Memory B cell (primary cell): ENCODE measurements around the gene C8A.

ENCODE experiments used
- ATAC-seq: fragments of 150-1000 bp; cut with Tn5 transposase; 2 replicates; pipeline ENCODE4 v1.10.0; 2021; ENCODE audit warnings: low read depth, mild to moderate bottlenecking, moderate library complexity
- DNase-seq, 2 donors: peaks; one replicate each; pipeline ENCODE4 v3.0.0; 2022; ENCODE audit warnings: low spot score in 2 of 2
- H3K27ac Mint-ChIP-seq: one replicate; pipeline ENCODE4 v1.8.0; 2022; ENCODE audit warnings: mild to moderate bottlenecking, moderate library complexity, mixed read lengths
- H3K27me3 Mint-ChIP-seq: one replicate; pipeline ENCODE4 v1.8.0; 2022; ENCODE audit warnings: mixed read lengths
- H3K36me3 Mint-ChIP-seq: one replicate; pipeline ENCODE4 v1.8.0; 2022; ENCODE audit warnings: mild to moderate bottlenecking, mixed read lengths
- H3K4me1 Mint-ChIP-seq: one replicate; pipeline ENCODE4 v1.8.0; 2022; ENCODE audit warnings: mixed read lengths
- H3K4me3 Mint-ChIP-seq: one replicate; pipeline ENCODE4 v1.8.0; 2022; ENCODE audit warnings: mild to moderate bottlenecking, moderate library complexity, mixed read lengths
- H3K9me3 Mint-ChIP-seq: one replicate; pipeline ENCODE4 v1.8.0; 2022; ENCODE audit warnings: mixed read lengths

C8A gene

DNA sequence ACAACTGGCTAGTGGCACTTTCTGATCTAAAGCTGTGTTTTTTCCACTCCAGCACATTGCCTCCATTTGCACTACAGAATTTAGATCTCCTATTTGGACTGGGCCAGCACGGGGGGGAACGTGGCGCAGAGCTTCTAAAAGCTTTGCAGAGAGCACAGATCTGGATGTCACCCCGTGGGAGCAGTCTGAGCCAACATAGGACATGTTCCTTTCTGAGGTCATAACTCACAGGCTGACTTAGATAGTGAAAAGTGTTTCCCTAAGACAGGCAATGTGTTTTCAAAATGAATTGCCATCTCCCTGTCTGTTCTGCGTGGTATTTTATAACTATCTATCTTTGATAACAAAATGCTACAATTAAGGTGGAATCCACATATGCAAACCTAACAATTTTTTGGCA, 3.7 kb upstream of the C8A start:
- no peak for DNase-seq
- no peaks in the 10 kb centered on the region for H3K4me1 Mint-ChIP-seq

DNA sequence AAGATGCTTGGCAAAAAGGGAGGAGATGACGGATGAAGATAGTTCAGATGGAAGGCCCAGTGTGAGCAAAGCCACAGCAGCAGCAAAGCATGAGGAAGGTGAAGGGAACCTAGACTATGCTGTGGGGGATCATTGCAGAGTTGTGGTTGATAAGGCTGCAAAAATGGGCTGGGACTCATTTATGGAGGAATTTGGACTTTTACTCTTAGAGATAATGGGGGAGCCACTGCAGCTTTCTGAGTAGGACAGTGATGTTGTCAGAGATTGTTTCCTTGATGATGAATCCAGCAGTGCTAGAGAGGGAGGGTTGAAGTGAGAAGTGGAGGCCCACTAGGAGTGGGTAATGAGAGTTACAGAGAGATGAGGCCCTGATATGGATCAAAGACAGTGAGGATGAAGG, 2.1 kb upstream of the C8A start:
- ATAC-seq (no peak), DNase-seq (no peak)
- Mint-ChIP-seq H3K4me1 (no peaks in the 10 kb centered on the region), H3K36me3 (no peaks in the 10 kb centered on the region), H3K27ac (no peak overlapping the region), H3K27me3 (peaks cover 11% of the 10 kb centered on the region), H3K4me3 (no peak overlapping the region), H3K9me3 (no peaks in the 10 kb centered on the region)

More for the DNA sequence above, 3.7 kb upstream of the C8A start:
- ATAC-seq, result no peak
- Mint-ChIP-seq H3K4me3 (no peak overlapping the region), H3K9me3 (no peaks in the 10 kb centered on the region), H3K27me3 (peaks cover 11% of the 10 kb centered on the region), H3K36me3 (no peaks in the 10 kb centered on the region), H3K27ac (no peak overlapping the region)

DNA sequence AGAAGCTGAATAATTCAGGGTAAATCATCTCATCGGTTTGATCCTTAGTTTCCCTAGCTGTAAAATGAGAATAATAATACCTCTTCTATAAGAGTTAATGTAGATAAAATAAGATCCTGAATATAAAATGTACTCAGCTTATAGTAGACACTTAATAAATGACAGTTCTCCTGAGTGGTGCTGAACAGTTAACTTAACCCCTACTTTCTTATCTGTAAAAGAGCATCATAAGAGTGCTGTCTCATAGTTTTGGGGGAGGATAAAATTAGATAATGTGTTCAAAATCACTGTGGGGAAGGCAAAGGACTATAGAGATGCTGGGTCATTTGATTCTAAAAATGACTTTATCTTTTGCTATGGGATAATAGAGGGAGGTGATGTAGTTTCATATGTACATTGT, 593 bp downstream of the C8A start:
- H3K9me3 Mint-ChIP-seq, result no peaks in the 10 kb centered on the region

DNA sequence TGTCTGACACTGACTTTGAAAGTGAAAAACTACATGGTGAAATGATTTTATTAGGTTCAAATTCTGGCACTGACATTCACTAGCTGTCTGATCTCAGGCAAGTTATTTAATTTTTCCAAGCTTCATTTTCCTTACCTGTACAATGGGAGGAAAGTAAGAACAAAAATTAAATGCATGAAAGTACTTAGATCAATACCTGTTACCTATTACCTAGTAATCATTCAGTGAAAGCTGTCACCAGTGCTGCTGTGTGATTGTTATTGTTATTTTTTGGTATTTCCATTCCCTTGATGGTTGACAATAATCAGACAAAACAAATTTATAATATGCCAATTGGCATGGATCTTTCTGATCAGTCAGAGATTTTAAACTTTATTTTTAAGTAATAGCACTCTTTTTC, 1.6 kb downstream of the C8A start:
- Mint-ChIP-seq H3K27me3 (peaks cover 12% of the 10 kb centered on the region), H3K4me1 (no peaks in the 10 kb centered on the region), H3K4me3 (no peak overlapping the region), H3K36me3 (no peaks in the 10 kb centered on the region), H3K27ac (no peak overlapping the region), H3K9me3 (peaks cover 2% of the 10 kb centered on the region)
- DNase-seq (no peak), ATAC-seq (no peak)

More for the DNA sequence above, 593 bp downstream of the C8A start:
- Mint-ChIP-seq H3K36me3 (no peaks in the 10 kb centered on the region), H3K4me3 (no peak overlapping the region), H3K4me1 (no peaks in the 10 kb centered on the region), H3K27me3 (peaks cover 9% of the 10 kb centered on the region), H3K27ac (no peak overlapping the region)
- no peak for DNase-seq
- no peak for ATAC-seq

DNA sequence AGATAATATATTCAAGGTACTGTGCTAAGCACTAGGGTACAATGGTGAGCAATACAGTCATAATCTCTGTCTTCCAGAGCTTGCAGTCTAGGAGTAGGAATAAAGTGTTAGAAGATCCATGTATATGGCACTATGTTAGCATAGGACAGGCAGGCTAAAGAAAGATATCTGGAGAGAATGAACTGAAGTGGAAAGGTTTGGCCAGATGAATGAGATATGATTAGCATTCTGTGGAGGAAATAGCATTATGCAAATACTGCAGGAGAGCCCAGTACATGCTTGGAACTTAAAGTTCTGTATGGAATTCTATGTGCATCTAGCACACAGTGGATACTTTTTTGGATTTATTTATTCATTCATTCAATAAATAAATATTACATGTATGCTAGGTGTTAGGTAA, 4.7 kb downstream of the C8A start:
- Mint-ChIP-seq H3K27ac (no peak overlapping the region), H3K9me3 (peaks cover 2% of the 10 kb centered on the region), H3K4me3 (no peak overlapping the region), H3K4me1 (no peaks in the 10 kb centered on the region), H3K36me3 (no peaks in the 10 kb centered on the region), H3K27me3 (peaks cover 6% of the 10 kb centered on the region)
- DNase-seq, result no peak
- ATAC-seq, result no peak

DNA sequence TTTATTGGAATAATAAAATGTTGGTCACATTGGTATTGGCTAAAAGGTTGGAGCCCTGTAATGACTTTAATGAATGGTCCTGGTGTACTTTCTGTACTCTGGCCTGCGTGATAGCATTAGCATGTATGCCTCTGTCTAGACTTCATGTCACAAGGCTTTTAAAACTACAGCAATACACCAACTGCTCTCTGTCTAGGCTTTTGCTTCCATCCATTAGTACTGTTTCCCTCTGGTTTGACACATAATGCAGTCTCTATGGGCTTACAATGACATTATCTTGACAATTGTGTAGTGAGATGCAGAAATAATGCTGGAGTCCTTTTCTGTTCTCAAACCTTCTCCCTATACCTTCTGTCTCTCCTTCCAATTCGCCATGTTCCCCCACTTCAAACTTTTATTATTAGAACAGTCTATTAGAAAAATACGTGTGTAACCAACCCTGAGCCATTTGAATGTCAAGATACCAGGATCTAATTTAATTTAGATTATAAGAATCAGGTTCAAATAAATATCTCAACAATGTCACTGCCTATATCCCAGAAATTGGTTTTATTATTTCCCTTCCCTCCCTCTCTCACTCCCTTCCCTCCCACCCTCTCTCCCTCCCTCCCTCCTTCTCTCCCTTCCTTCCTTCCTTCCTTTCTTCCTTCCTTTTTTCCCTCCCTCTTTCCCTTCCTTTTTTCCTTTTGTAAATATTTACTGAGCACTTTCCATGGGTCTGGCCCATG, 8.8 kb downstream of the C8A start:
- H3K4me1 Mint-ChIP-seq, result no peaks in the 10 kb centered on the region
- H3K27me3 Mint-ChIP-seq, result peaks cover 5% of the 10 kb centered on the region
- H3K4me3 Mint-ChIP-seq, result no peak overlapping the region
- DNase-seq, result no peak
- ATAC-seq, result no peak
- H3K36me3 Mint-ChIP-seq, result no peaks in the 10 kb centered on the region
- peaks cover 2% of the 10 kb centered on the region for H3K9me3 Mint-ChIP-seq
- H3K27ac Mint-ChIP-seq, result no peak overlapping the region

DNA sequence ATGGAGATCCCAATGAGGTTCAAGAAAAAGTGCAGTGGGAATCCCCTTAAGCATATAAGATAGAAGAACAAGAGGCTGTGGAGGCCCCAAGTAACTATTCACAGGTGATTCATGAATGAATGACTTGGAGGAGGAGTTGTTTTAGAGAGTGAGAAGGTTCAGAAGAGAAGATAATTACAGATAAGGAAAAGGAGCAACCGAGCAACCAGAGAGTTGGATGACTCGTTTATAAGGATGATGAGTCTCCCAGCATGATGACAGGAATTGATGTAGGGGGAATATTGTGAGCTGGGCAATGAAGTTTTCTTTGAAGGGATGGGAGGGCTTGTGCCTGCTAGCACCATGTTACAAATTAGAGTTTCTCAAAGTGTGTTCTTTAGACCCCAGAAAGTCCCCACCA, 9.8 kb downstream of the C8A start:
- no peak overlapping the region for H3K27ac Mint-ChIP-seq
- peaks cover 6% of the 10 kb centered on the region for H3K27me3 Mint-ChIP-seq
- H3K4me3 Mint-ChIP-seq, result no peak overlapping the region
- H3K9me3 Mint-ChIP-seq, result peaks cover 2% of the 10 kb centered on the region
- H3K4me1 Mint-ChIP-seq, result no peaks in the 10 kb centered on the region
- no peaks in the 10 kb centered on the region for H3K36me3 Mint-ChIP-seq
- no peak for DNase-seq
- ATAC-seq, result no peak

DNA sequence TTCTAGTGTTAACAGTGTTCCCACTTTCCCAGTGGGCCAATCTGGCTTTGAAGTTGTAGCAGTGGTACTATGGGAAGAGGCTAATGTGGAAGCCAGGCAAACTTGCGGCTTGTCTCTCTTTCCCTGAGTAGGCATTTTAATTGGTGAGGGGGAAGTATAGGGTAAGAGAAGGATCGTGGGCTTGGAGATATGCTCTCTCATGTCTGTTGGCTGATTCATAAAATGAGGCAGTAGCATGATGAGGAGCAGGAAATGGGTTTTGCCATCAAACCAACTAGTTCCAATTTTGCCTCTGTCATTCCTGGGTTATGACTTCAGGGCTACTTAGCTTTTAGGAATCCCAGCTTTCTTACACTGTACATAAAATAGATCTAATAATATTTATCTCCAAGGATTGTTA, 12.1 kb downstream of the C8A start:
- Mint-ChIP-seq H3K9me3 (no peaks in the 10 kb centered on the region), H3K4me3 (no peak overlapping the region), H3K27ac (no peak overlapping the region), H3K36me3 (no peaks in the 10 kb centered on the region), H3K27me3 (peaks cover 7% of the 10 kb centered on the region), H3K4me1 (no peaks in the 10 kb centered on the region)
- ATAC-seq (no peak), DNase-seq (no peak)

DNA sequence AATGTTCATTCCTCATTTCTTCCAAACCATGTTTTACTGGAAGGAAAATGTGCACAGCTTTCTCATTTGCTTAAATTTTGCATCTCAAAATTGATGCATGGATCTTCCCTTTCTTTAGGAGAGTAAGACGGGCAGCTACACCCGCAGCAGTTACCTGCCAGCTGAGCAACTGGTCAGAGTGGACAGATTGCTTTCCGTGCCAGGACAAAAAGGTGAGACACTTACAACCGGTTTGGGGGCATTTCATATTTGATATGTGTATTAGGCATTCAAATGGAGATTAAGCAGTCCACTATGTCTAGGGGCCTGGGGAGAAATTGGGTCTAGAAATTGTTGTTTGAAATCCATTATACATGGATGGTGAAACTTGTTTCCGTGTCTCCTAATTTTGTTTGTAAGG, 12.9 kb downstream of the C8A start:
- no peak for ATAC-seq
- Mint-ChIP-seq H3K9me3 (no peaks in the 10 kb centered on the region), H3K4me1 (no peaks in the 10 kb centered on the region)

DNA sequence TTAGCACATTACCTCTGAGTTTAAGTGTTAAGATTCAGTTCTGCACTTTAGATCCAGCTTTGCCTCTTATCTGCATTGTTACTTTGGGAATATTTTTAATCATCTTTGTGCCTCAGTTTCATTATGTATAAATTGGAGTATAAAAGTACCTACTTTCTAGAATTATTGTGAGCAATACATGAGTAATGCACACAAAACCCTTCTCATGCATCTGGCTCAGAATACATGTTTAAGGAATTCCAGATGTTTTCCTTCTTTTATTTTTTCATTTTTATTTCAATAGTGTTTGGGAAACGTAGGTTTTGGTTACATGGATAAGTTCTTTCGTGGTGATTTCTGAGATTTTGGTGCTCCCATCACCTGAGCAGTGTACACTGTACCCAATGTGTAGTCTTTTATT, 14.2 kb downstream of the C8A start:
- no peak overlapping the region for H3K27ac Mint-ChIP-seq
- H3K36me3 Mint-ChIP-seq, result no peaks in the 10 kb centered on the region
- DNase-seq (no peak), ATAC-seq (no peak)
- H3K27me3 Mint-ChIP-seq, result peaks cover 6% of the 10 kb centered on the region
- no peaks in the 10 kb centered on the region for H3K4me1 Mint-ChIP-seq
- H3K4me3 Mint-ChIP-seq, result no peak overlapping the region
- no peaks in the 10 kb centered on the region for H3K9me3 Mint-ChIP-seq

More for the DNA sequence above, 12.9 kb downstream of the C8A start:
- DNase-seq, result no peak
- Mint-ChIP-seq H3K36me3 (no peaks in the 10 kb centered on the region), H3K27ac (no peak overlapping the region), H3K4me3 (no peak overlapping the region), H3K27me3 (peaks cover 7% of the 10 kb centered on the region)

DNA sequence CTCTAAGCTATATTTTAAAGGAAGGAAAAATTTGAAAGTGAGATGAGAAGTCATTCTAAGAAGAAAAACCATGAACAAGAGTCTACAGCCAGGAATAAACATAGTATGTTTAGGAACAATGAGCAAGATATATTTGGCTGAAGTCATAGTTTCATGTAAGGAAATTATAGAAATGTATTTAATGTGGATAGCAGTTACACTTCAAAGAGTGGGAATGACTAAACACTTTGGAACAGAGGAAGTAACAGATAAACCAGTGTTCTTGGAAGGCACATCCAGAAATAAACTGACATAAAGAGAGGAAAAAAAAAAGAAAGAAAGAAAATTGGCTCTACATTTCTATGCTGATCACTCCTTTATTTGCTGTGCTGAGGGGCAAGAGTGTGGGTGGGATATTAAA, 18.0 kb downstream of the C8A start:
- H3K36me3 Mint-ChIP-seq, result no peaks in the 10 kb centered on the region
- no peaks in the 10 kb centered on the region for H3K9me3 Mint-ChIP-seq
- H3K27ac Mint-ChIP-seq, result no peak overlapping the region
- H3K27me3 Mint-ChIP-seq, result peaks cover 12% of the 10 kb centered on the region
- peaks cover 2% of the 10 kb centered on the region for H3K4me1 Mint-ChIP-seq
- ATAC-seq, result no peak
- DNase-seq, result no peak
- no peak overlapping the region for H3K4me3 Mint-ChIP-seq

DNA sequence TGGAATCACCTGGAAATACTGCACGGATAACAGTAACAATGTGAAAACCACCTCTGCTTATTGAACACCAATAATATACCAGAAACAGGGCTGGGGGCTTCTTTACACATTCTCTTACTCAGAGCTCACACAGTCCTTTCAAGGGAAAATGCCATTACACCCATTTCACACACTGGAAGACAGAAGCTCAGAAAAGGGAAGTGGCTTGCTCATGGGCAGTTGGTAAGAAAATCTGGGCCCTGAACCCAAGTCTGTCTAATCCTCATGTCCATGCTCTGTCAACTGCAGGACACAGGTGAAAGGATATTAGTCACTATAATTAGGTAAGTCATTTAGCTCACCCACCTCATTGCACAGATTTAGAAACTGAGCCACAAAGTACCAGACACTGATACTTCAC, 18.6 kb downstream of the C8A start:
- no peak overlapping the region for H3K4me3 Mint-ChIP-seq
- H3K27ac Mint-ChIP-seq, result no peak overlapping the region
- H3K4me1 Mint-ChIP-seq, result peaks cover 2% of the 10 kb centered on the region
- ATAC-seq (no peak), DNase-seq (no peak)
- peaks cover 14% of the 10 kb centered on the region for H3K27me3 Mint-ChIP-seq
- no peaks in the 10 kb centered on the region for H3K9me3 Mint-ChIP-seq
- H3K36me3 Mint-ChIP-seq, result no peaks in the 10 kb centered on the region

DNA sequence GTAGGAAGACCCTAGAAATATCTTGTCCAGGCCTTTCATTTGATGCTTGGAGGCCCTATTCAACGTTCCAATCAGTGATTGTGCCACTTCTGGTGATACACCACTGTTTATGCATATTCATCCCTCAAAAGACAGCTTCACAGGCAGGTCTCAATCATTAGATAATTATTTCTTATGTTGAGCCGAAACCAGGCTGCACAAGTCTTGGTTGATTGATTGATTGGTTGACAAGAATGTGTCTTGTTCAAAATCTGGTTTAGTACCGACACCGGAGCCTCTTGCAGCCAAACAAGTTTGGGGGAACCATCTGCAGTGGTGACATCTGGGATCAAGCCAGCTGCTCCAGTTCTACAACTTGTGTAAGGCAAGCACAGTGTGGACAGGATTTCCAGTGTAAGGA, 20.1 kb downstream of the C8A start:
- Mint-ChIP-seq H3K36me3 (no peaks in the 10 kb centered on the region), H3K27me3 (peaks cover 14% of the 10 kb centered on the region), H3K27ac (no peak overlapping the region), H3K9me3 (no peaks in the 10 kb centered on the region), H3K4me3 (no peak overlapping the region), H3K4me1 (peaks cover 2% of the 10 kb centered on the region)
- no peak for ATAC-seq
- no peak for DNase-seq

DNA sequence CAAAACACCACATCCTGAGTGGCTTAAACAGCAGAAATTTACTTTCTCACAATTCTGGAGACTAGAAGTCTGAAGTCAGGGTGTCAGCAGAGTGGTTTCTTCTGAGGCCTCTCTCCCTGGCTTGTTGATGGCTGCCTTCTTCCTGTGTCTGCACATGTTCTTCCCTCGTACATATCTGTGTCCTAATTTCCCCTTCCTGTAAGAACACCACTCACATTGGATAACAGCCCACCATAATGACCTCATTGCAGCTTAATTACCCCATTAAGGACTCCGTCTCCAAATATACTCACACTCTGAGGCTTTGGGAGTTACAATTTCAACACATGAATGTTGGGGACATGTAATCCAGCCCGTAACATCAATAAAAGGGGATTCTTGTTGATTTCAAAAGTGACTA, 23.4 kb downstream of the C8A start:
- no peak overlapping the region for H3K27ac Mint-ChIP-seq
- no peak overlapping the region for H3K4me3 Mint-ChIP-seq
- H3K9me3 Mint-ChIP-seq, result no peaks in the 10 kb centered on the region
- peaks cover 2% of the 10 kb centered on the region for H3K4me1 Mint-ChIP-seq
- peaks cover 12% of the 10 kb centered on the region for H3K27me3 Mint-ChIP-seq
- no peak for ATAC-seq
- H3K36me3 Mint-ChIP-seq, result no peaks in the 10 kb centered on the region
- DNase-seq, result no peak

DNA sequence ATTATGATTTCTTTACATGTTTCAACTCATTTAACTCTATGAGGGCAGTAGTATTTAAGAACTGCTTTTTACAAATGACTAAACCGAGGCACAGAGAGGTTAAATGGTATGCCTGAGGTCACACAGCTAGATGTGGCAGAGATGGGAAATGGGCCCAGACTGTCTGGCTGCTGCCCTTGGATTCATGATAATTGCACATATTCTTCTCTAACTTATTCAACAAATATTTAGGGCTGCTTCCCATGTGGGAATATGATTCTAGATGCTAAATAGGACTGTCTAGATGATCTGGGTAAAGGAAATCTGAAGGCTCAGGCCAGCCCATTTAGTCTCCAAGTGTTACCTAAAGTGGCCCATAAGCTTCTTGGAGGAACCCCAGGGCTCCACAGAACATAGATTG, 26.2 kb downstream of the C8A start:
- Mint-ChIP-seq H3K9me3 (no peaks in the 10 kb centered on the region), H3K4me1 (peaks cover 2% of the 10 kb centered on the region)

More for the DNA sequence above, 26.2 kb downstream of the C8A start:
- no peaks in the 10 kb centered on the region for H3K36me3 Mint-ChIP-seq
- H3K27me3 Mint-ChIP-seq, result peaks cover 10% of the 10 kb centered on the region
- no peak overlapping the region for H3K27ac Mint-ChIP-seq
- no peak for ATAC-seq
- no peak for DNase-seq
- no peak overlapping the region for H3K4me3 Mint-ChIP-seq
